ENCODE results near the gene TBC1D3B.
"Not testable (repeated sequence)": the region's sequence is repeated elsewhere in the genome, so short reads cannot be mapped to it uniquely, and the experiment has no call there.

- not testable (repeated sequence) for TF ChIP-seq CTCF (conservative IDR thresholded peaks at IDR 0.05; ENCODE audit: low read depth, low read length); EZH2 (IDR thresholded peaks at IDR 0.05; ENCODE audit: borderline replicate concordance, low read depth, low read length, poor library complexity, severe bottlenecking)
Measured at GRCh38 chr17:36201506-36201905, 25.1 kb upstream of the TBC1D3B start.
